C4-2B (cell line): ENCODE data around the gene PTPRZ1.

ENCODE experiments used
- CTCF ChIP-seq: fragments of 450-650 bp; conservative IDR thresholded peaks from 2 replicates; pipeline ENCODE4 v1.5.1; 2017; ENCODE audit warnings: mild to moderate bottlenecking
- ZFX ChIP-seq: fragments of 450-650 bp; IDR thresholded peaks from 2 replicates; pipeline ENCODE4 v1.6.1; 2017

DNA sequence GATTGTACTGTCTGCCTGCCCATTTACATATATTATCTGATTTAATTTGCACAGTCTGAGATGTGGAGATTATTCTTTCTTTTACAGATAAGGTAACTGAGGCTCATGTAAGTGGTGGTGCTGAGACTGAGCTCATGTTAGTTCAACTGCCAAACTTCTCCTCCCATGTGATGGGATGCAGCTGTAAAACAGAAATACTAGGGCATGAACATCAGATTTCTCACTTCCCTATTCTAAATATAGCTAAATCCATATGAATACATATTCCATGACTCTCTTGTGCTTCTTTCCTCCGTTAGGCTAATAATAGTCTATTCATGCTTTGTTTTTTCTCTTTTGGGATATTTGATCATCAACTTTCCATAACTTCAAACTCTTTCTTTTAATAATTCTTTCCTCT lies 84.7 kb downstream of the PTPRZ1 start:
- TF ChIP-seq CTCF (no peak), ZFX (no peak)
